OCI-M2 (cell line): Measurements from ENCODE around the gene GMEB1.
"Not testable (repeated sequence)": the region's sequence is repeated elsewhere in the genome, so short reads cannot be mapped to it uniquely, and the experiment has no call there.

ENCODE experiments used
- DNase-seq: peaks from one replicate; lab custom pipeline; 2025; ENCODE audit not compliant: unreplicated experiment; lab: John Stamatoyannopoulos, UW

Gene GMEB1

DNA sequence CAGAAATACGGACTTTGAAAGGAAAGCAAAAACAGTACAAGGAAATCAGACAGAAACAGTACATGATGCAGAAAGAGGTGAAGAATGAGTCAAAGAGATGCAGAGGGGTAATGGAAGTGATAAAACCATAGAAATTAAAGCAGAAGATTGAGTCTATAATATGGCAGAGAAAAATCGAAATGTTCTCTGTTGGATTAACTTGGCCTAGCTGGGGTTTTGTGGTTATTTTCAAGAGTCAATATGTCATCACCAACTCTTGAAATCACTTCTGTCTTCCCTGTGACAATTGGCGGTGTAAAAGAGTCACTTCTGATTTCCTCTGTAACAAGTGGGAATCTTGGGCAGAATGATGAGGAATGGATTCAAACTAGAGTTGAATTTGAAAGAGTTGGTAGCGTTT is 75.6 kb downstream of the GMEB1 start:
- DNase-seq = no peak

DNA sequence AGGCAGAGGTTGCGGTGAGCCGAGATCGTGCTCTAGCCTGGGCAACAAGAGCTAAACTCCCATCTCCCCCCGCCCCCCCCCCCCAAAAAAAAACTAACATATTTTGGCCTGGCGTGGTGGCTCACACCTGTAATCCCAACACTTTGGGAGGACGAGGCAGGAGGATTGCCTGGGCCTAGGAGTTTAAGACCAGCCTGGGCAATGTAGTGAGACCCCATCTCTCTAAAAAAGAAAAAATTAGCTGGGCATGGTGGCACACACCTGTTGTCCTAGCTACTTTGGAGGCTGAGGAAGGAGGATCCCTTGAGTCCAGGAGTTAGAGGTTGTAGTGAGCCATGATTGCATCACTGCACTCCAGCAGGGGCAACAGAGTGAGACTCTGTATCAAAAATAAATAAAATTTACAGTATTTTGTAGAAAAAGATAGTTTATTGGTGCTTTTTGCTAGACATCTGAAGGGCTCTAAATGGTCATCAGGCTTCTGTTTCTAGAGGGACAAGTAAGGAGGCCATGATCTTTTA is 77.1 kb downstream of the GMEB1 start:
- DNase-seq = no peak

DNA sequence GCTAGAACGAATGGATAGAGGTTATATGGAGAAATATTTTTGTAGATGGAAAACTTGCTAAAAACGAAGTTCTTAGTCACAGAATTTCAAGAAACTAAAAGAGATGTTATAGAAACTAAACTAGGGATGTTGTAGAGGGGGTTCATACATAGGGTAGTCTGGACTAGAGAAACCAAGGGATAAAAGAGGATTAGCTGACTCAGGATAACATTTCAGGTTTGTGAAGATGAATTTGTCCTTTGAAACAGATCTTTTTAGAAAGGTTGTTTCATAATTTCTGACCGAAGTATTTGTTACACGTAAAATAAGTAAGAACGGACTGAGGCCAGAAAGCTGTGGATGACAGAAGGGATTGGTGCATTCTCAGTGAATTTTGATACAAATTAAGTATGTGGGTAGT is 81.7 kb downstream of the GMEB1 start:
- DNase-seq = no peak

DNA sequence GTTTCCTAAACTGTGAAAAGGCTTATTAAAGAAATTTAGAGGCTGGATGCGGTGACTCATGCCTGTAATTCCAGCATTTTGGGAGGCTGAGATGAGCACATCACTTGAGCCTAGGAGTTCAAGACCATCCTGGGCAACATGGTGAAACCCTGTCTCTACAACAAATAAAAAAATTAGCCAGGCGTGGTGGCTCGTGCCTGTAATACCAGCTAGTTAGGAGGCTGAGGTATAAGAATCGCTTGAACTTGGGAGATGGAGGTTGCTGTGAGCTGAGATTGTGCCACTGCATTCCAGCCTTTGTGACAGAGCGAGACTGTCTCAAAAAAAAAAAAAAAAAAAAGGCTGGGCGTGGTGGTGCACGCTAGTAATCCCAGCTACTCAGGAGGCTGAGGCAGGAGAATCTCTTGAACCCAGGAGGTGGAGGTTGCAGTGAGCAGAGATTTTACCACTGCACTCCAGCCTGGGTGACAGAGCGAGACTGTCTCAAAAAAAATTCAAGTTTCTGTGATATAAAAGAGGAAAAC is 82.2 kb downstream of the GMEB1 start:
- not testable (repeated sequence) for DNase-seq

GRCh38 chr1:28751315-28752060 is 82.9 kb downstream of the GMEB1 start:
- DNase-seq = no peak

DNA sequence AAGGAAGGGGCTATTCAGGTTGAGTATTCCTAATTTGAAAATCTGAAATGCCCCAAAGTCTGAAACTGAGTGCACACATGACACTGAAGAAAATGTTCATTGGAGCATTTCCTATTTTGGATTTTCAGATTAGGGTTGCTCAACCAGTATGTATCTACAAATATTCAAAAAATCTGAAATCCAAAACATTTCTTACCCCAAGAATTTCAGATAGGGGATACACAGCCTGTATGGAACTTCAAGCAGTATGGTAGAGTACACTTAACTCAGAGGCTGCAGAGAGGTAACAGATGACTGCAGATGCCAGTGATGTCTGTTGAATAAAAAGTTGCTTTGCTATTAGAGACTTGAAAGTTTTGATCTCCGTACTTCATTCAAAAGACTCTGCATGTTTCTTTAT is 87.1 kb downstream of the GMEB1 start:
- no peak for DNase-seq

- no peak for DNase-seq
Measured at GRCh38 chr1:28756846-28757245, 88.3 kb downstream of the GMEB1 start.

- DNase-seq = no peak
Measured at GRCh38 chr1:28758420-28758819, 89.8 kb downstream of the GMEB1 start.

DNA sequence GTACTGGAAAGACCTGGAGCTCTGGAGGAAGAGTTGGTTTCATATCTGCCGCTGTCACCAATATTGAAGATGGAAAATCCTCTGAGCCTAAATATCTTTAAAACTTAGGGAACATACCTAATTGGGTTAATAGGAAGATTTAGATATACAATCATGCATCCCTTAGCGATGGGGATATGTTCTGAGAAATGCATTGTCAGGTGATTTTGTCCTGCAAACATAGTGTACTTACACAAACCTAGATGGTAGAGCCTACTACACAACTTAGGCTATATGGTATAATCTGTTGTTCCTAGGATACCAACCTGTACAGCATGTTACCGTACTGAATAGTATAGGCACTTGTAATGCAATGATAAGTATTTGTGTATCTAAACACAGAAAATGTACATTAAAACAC is 90.7 kb downstream of the GMEB1 start:
- DNase-seq = no peak

DNA sequence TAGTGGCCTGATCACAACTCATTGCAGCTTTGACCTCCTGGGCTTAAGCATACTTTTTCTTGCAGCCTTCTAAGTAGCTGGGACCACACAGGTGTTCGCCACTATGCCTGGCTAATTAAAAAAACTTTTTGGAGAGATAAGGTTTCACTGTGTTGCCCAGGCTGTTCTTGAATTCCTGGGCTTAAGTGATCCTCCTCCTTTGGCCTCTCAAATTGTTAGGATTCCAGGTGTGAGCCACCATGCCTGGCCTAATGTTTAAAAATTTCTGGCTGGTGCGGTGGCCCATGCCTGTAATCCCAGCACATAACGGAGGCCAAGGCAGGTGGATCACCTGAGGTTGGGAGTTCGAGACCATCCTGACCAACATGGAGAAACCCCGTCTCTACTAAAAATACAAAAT is 92.6 kb downstream of the GMEB1 start:
- no peak for DNase-seq

GRCh38 chr1:28766532-28767183 is 98.1 kb downstream of the GMEB1 start:
- no peak for DNase-seq
